ENCODE results near the gene PPP2R5C. TPM values are rescaled to one million over a fixed set of nuclear protein-coding genes. Genes with fewer than 3 reads are reported as not detected.
"Not testable (repeated sequence)": the region's sequence is repeated elsewhere in the genome, so short reads cannot be mapped to it uniquely, and the experiment has no call there.

Gene PPP2R5C
- total and polyA plus RNA-seq, 9 of the 15 experiments (the other 6 are each of a cell fraction or from before 2014, with no cell fraction given) = 284 to 617 (median 395) TPM

- TF ChIP-seq ZBTB1 (CRISPR knock-in tag; IDR thresholded peaks at IDR 0.05; ENCODE audit: borderline replicate concordance, low read depth) = no peak
- TF ChIP-seq BRCA1 (IDR thresholded peaks at IDR 0.05) = no peak
- no peak for TF ChIP-seq BRCA1 (CRISPR knock-in tag; IDR thresholded peaks at IDR 0.05)
Observed at GRCh38 chr14:101797856-101798255, 36.3 kb downstream of the PPP2R5C start (continued).

- H3K9ac ChIP-seq (ENCODE audit: insufficient read depth in 1 of 2, low read depth in 2 of 2, low read length in 2 of 2); ATAC-seq; H3K4me3 ChIP-seq; FAIRE-seq; H2AFZ ChIP-seq (ENCODE audit: low read depth, low read length); POLR2A ChIA-PET; BruUV-seq (replicated peaks); intact Hi-C loops (cut with micrococcal nuclease); H4K20me1 ChIP-seq (replicated peaks; ENCODE audit: control insufficient read depth, insufficient read depth, low read length); in situ Hi-C loops (cut with MboI); DNase-seq (ENCODE audit: extremely low read depth in 1 of 4, low spot score in 3 of 4); H3K9me3 ChIP-seq (replicated peaks; ENCODE audit: control insufficient read depth, insufficient read depth, low read depth, low read length); H3K4me2 ChIP-seq (ENCODE audit: insufficient read depth, low read length); CTCF ChIA-PET (ENCODE audit: low intra/inter-chr PET ratio); H3K27me3 ChIP-seq (ENCODE audit: control insufficient read depth in 2 of 2, insufficient read depth in 2 of 2, low read length in 2 of 2); H3K9me1 ChIP-seq (ENCODE audit: control insufficient read depth, insufficient read depth, low read length); H3K27ac ChIP-seq (ENCODE audit: extremely low read depth, low read depth, low read length): not testable (repeated sequence)
- TF ChIP-seq ZNF146 (CRISPR knock-in tag; IDR thresholded peaks at IDR 0.05; ENCODE audit: unreplicated experiment) = peak; percentile 80
- peaks cover 28% of the 10 kb centered on the region for H3K79me2 ChIP-seq (ENCODE audit: control insufficient read depth, insufficient read depth, low read length)
- peaks cover 31% of the 10 kb centered on the region; the same call in 2 of the 3 replicates for H3K36me3 ChIP-seq (ENCODE audit: control insufficient read depth, insufficient read depth, low read length)
- peaks cover 8 to 13% of the 10 kb centered on the region in 2 experiments; a peak in 3 of 5 replicates for H3K4me1 ChIP-seq (replicated peaks in 1 of 2; ENCODE audit: control insufficient read depth in 2 of 2, insufficient read depth in 2 of 2, low read length in 2 of 2)
- 100% methylated on average over 1 of the region's 1 CpG for WGBS (ENCODE audit: insufficient coverage, low coverage, missing lambda C conversion rate)
Observed at GRCh38 chr14:101804373-101804772, 42.9 kb downstream of the PPP2R5C start.

- CTCF ChIA-PET (ENCODE audit: low intra/inter-chr PET ratio); H3K27ac ChIP-seq (ENCODE audit: extremely low read depth, low read depth, low read length); H3K27me3 ChIP-seq (ENCODE audit: control insufficient read depth in 2 of 2, insufficient read depth in 2 of 2, low read length in 2 of 2); H2AFZ ChIP-seq (ENCODE audit: low read depth, low read length); DNase-seq (ENCODE audit: extremely low read depth in 1 of 4, low spot score in 3 of 4); H3K4me3 ChIP-seq; H4K20me1 ChIP-seq (replicated peaks; ENCODE audit: control insufficient read depth, insufficient read depth, low read length); in situ Hi-C loops (cut with MboI); H3K9me3 ChIP-seq (replicated peaks; ENCODE audit: control insufficient read depth, insufficient read depth, low read depth, low read length); H3K4me2 ChIP-seq (ENCODE audit: insufficient read depth, low read length); BruUV-seq (replicated peaks); H3K9me1 ChIP-seq (ENCODE audit: control insufficient read depth, insufficient read depth, low read length); ATAC-seq; H3K9ac ChIP-seq (ENCODE audit: insufficient read depth in 1 of 2, low read depth in 2 of 2, low read length in 2 of 2); FAIRE-seq: not testable (repeated sequence)
- no CpG with 5 or more reads among the region's 1 CpG for whole genome bisulfite sequencing (ENCODE audit: insufficient coverage, low coverage, missing lambda C conversion rate)
- Histone ChIP-seq H3K79me2 (ENCODE audit: control insufficient read depth, insufficient read depth, low read length) (peaks cover 46% of the 10 kb centered on the region), H3K4me1 (replicated peaks in 1 of 2; ENCODE audit: control insufficient read depth in 2 of 2, insufficient read depth in 2 of 2, low read length in 2 of 2) (peaks cover 8 to 15% of the 10 kb centered on the region in 2 experiments; a peak in 3 of 5 replicates), H3K36me3 (ENCODE audit: control insufficient read depth, insufficient read depth, low read length) (peaks cover 22% of the 10 kb centered on the region; the same call in 2 of the 3 replicates)
- intact Hi-C loops (cut with micrococcal nuclease) = loop anchor here (5.0 kb wide), 1 partner anchor 34 kb away; no protein-coding TSS in a partner anchor
- TF ChIP-seq ZNF146 (CRISPR knock-in tag; IDR thresholded peaks at IDR 0.05; ENCODE audit: unreplicated experiment) = peak; percentile 76
- POLR2A ChIA-PET = interaction anchor here (0.5 kb wide), 1 partner anchor 387 kb away, joined by 3 read pairs; no protein-coding TSS in a partner anchor
Observed at GRCh38 chr14:101806252-101806651, 44.7 kb downstream of the PPP2R5C start.
